A549 (cell line): ENCODE results near the gene CD82. TPM values are rescaled to one million over a fixed set of nuclear protein-coding genes. Genes with fewer than 3 reads are reported as not detected.

Source experiments
- ATAC-seq, 2 experiments: fragments of 200-7000 bp in 1 of 2; fragments of >200 bp in 1 of 2; cut with Nextera tagmentation in 1 of 2; cut with Tn5 transposase in 1 of 2; 3 replicates each; pipeline versions ENCODE4 v1.8.0 to v1.9.1; 2018 to 2020; ENCODE audit warnings: mild to moderate bottlenecking in 1 of 2, moderate library complexity in 1 of 2
- CTCF ChIA-PET: fragments of 300-600 bp; sonication (Branson Sonifier 250); formaldehyde crosslinking; extraction: SDS; loops from one replicate; lab custom pipeline; 2021; ENCODE audit warnings: antibody characterized with exemption, inconsistent platforms; lab: Yijun Ruan, JAX
- POLR2A ChIA-PET: fragments of 350-600 bp; formaldehyde crosslinking; extraction: SDS; loops from one replicate; lab custom pipeline; 2021; ENCODE audit warnings: antibody characterized with exemption, inconsistent platforms; lab: Yijun Ruan, JAX
- DNase-seq, 2 experiments: peaks; one replicate each; pipeline versions ENCODE4 v3.0.0 to v3.0.0-alpha.2; 2011 to 2016; ENCODE audit warnings: low read depth in 1 of 2, low spot score in 1 of 2
- FAIRE-seq: peaks from 2 replicates; lab custom pipeline; 2011; peaks lifted over from hg19 to GRCh38; lab: Jason Lieb, UNC
- H3K27ac ChIP-seq, 2 experiments: fragments of >200 bp; sonication (Bioruptor Twin); formaldehyde crosslinking; 3 replicates each; pipeline ENCODE4 v1.5.1; 2016 to 2017
- H3K4me1 ChIP-seq: fragments of >200 bp; sonication (Bioruptor Twin); formaldehyde crosslinking; 3 replicates; pipeline ENCODE4 v1.6.1; 2016
- H3K4me2 ChIP-seq: fragments of >200 bp; sonication (Bioruptor Twin); formaldehyde crosslinking; 3 replicates; pipeline ENCODE4 v1.6.1; 2016
- H3K4me3 ChIP-seq: fragments of >200 bp; sonication (Bioruptor Twin); formaldehyde crosslinking; 3 replicates; pipeline ENCODE4 v1.5.1; 2016
- H3K9me3 ChIP-seq: fragments of >200 bp; sonication (Bioruptor Twin); formaldehyde crosslinking; 3 replicates; pipeline ENCODE4 v1.6.1; 2016
- ATOH8 ChIP-seq: fragments of 250-450 bp; sonication (Bioruptor Pico); IDR thresholded peaks from 2 replicates; pipeline ENCODE4 v1.5.0; 2020; ENCODE audit warnings: low read depth, mild to moderate bottlenecking, moderate library complexity
- BCL3 ChIP-seq: fragments of >200 bp; sonication (Bioruptor Twin); formaldehyde crosslinking; IDR thresholded peaks from 3 replicates; pipeline ENCODE4 v1.6.1; 2016
- CTCF ChIP-seq: fragments of >200 bp; sonication (Bioruptor Twin); formaldehyde crosslinking; IDR thresholded peaks from 3 replicates; pipeline ENCODE4 v1.5.1; 2016
- EP300 ChIP-seq, 2 experiments: fragments of >200 bp; sonication (Bioruptor Twin); formaldehyde crosslinking; IDR thresholded peaks; 2 replicates in 1 of 2; 3 replicates in 1 of 2; pipeline ENCODE4 v1.6.1; 2016 to 2017
- ESRRA ChIP-seq: fragments of 150-350 bp; IDR thresholded peaks from 2 replicates; pipeline ENCODE4 v1.6.1; 2014; ENCODE audit warnings: mild to moderate bottlenecking, low read length, borderline replicate concordance
- HES2 ChIP-seq: fragments of >200 bp; sonication (Bioruptor Twin); formaldehyde crosslinking; IDR thresholded peaks from 2 replicates; pipeline ENCODE4 v1.6.1; 2016
- HOXA7 ChIP-seq: fragments of 250-450 bp; sonication (Bioruptor Pico); IDR thresholded peaks from 2 replicates; pipeline ENCODE4 v1.5.0; 2020; ENCODE audit warnings: mild to moderate bottlenecking, moderate library complexity
- JUN ChIP-seq, 2 experiments: fragments of >200 bp; sonication (Bioruptor Twin); formaldehyde crosslinking; IDR thresholded peaks; 2 replicates in 1 of 2; 3 replicates in 1 of 2; pipeline ENCODE4 v1.6.1; 2016 to 2017
- MAFK ChIP-seq: fragments of 450-650 bp; IDR thresholded peaks from 2 replicates; pipeline ENCODE4 v1.6.1; 2014; ENCODE audit not compliant: partially characterized antibody
- NR3C1 ChIP-seq: fragments of >200 bp; sonication (Bioruptor Twin); formaldehyde crosslinking; IDR thresholded peaks from 3 replicates; pipeline ENCODE4 v1.6.1; 2017
- PBX3 ChIP-seq: IDR thresholded peaks from 2 replicates; pipeline ENCODE4 v1.6.1; 2012
- POLR2A ChIP-seq: IDR thresholded peaks from 2 replicates; pipeline ENCODE4 v1.6.1; 2012; ENCODE audit warnings: mild to moderate bottlenecking, low read length
- POLR2AphosphoS2 ChIP-seq: conservative IDR thresholded peaks from 2 replicates; pipeline ENCODE4 v1.6.1; 2012; ENCODE audit warnings: low read length, improper control_type of control experiment, inconsistent platforms
- RCOR1 ChIP-seq: fragments of 150-350 bp; IDR thresholded peaks from 2 replicates; pipeline ENCODE4 v1.6.1; 2014; ENCODE audit warnings: antibody characterized with exemption, low read length, low read depth
- RFX5 ChIP-seq: fragments of 450-650 bp; IDR thresholded peaks from 2 replicates; pipeline ENCODE4 v1.7.1; 2014; ENCODE audit warnings: antibody characterized with exemption, mild to moderate bottlenecking, moderate library complexity
- RNF2 ChIP-seq: fragments of 200-600 bp; sonication (generic); IDR thresholded peaks from 2 replicates; pipeline ENCODE4 v1.6.1; 2016; ENCODE audit warnings: low read depth, mild to moderate bottlenecking, antibody characterized with exemption, moderate library complexity, borderline replicate concordance
- SREBF2 ChIP-seq: fragments of 450-650 bp; IDR thresholded peaks from 2 replicates; pipeline ENCODE4 v1.6.1; 2014; ENCODE audit warnings: mild to moderate bottlenecking, moderate library complexity
- TFCP2L1 ChIP-seq: fragments of 250-450 bp; sonication (Bioruptor Pico); IDR thresholded peaks from 2 replicates; pipeline ENCODE4 v1.5.0; 2021; ENCODE audit warnings: mild to moderate bottlenecking
- USF2 ChIP-seq: fragments of 450-650 bp; IDR thresholded peaks from 2 replicates; pipeline ENCODE4 v1.6.1; 2014; ENCODE audit warnings: antibody characterized with exemption
- ZC3H11A ChIP-seq: fragments of 450-650 bp; IDR thresholded peaks from 2 replicates; pipeline ENCODE4 v1.6.1; 2014; ENCODE audit warnings: antibody characterized with exemption, mild to moderate bottlenecking
- WGBS: methylation state at CpG from one replicate; pipeline ENCODE4 v1.1.6; 2017; ENCODE audit errors: missing lambda C conversion rate; 5-methylcytosine and 5-hydroxymethylcytosine counted together
- polyA minus RNA-seq: library from RNA; depleted of rRNA, polyadenylated mRNA; stranded (reverse); fragments of >200 nt; gene quantifications from 2 replicates; pipeline ENCODE4 v1.2.3, GENCODE V29; 2011; rRNA and poly(A)+ RNA removed
- polyA plus RNA-seq, 4 experiments: library from polyadenylated mRNA; depleted of rRNA in 3 of 4; stranded (reverse); fragments of >200 nt; fragmentation: RNase III in 1 of 4; extraction: RNeasy Plus Mini Kit Qiagen cat#74134 plus additional on column Dnase treatment in 1 of 4; gene quantifications; 2 replicates in 3 of 4; 3 replicates in 1 of 4; pipeline ENCODE4 v1.2.3, GENCODE V29; 2011 to 2017

Gene CD82
- polyA plus RNA-seq (2011; rRNA removed) (3.0 and 3.2 TPM in 2 replicates), polyA plus RNA-seq (2017; fragmentation: RNase III; extraction: RNeasy Plus Mini Kit Qiagen cat#74134 plus additional on column Dnase treatment) (2.8 to 3.8 TPM (median 3.4 TPM) in 3 replicates), polyA minus RNA-seq (3.8 and 3.9 TPM in 2 replicates)
- polyA plus RNA-seq (2012; cell fraction: cytosol; rRNA removed): 1.9 and 2.7 TPM in 2 replicates
- 3.0 and 3.6 TPM in 2 replicates for polyA plus RNA-seq (2012; cell fraction: nucleus; rRNA removed)

- Histone ChIP-seq H3K9me3 (no peaks in the 10 kb centered on the region), H3K4me1 (peaks cover 19% of the 10 kb centered on the region), H3K27ac (peak within 1 kb of the TSS; percentile 81 to 84), H3K4me3 (peak within 1 kb of the TSS; percentile 55), H3K4me2 (peak within 1 kb of the TSS; percentile 95)
- CTCF ChIA-PET: interaction anchor here (1.1 to 27.1 kb wide), 6 partner anchors 9 to 329 kb away, joined by 4 to 865 read pairs (median 4); no protein-coding TSS in a partner anchor
- 13% methylated on average over 11 of the region's 64 CpGs for WGBS
- DNase-seq: peak; percentile 95 to 96
- ATAC-seq: peak; percentile 88 to 97
- POLR2A ChIA-PET: interaction anchor here (0.6 to 1.5 kb wide), 9 partner anchors 9 to 48 kb away, joined by 3 to 8 read pairs (median 4); no protein-coding TSS in a partner anchor
- no peak for TF ChIP-seq ESRRA
- TF ChIP-seq POLR2A: peak; percentile 25
- FAIRE-seq: no peak
Observed at GRCh38 chr11:44565211-44565952, at the start of gene CD82. Gene CD82, plus strand, starts transcription at chr11:44565663. Its CDS starts 29,000 bp downstream, at chr11:44594663.

GRCh38 chr11:44516688-44517507, 48.6 kb upstream of the CD82 start:
- FAIRE-seq: no peak
- no peak overlapping the region for H3K27ac ChIP-seq
- no peak for ATAC-seq
- no peaks in the 10 kb centered on the region for H3K4me1 ChIP-seq
- no peaks in the 10 kb centered on the region for H3K9me3 ChIP-seq
- H3K4me2 ChIP-seq: no peak overlapping the region
- 33% methylated on average over 5 of the region's 5 CpGs for WGBS
- no peak overlapping the region for H3K4me3 ChIP-seq
- ChIA-PET CTCF (no interaction called here), POLR2A (no interaction called here)
- DNase-seq: no peak
- no peak for TF ChIP-seq HOXA7 (CRISPR knock-in tag)
- no peak for TF ChIP-seq ZC3H11A
- TF ChIP-seq EP300 (IDR thresholded peaks at IDR 0.05): no peak

GRCh38 chr11:44517541-44517940, 47.9 kb upstream of the CD82 start:
- ChIA-PET POLR2A (no interaction called here), CTCF (interaction anchor here (0.6 kb wide), 1 partner anchor 44 kb away, joined by 3 read pairs; no protein-coding TSS in a partner anchor)
- no peak overlapping the region for H3K4me2 ChIP-seq
- no peaks in the 10 kb centered on the region for H3K4me1 ChIP-seq
- ATAC-seq (no peak), FAIRE-seq (no peak), DNase-seq (no peak)
- 28% methylated on average over 2 of the region's 2 CpGs for WGBS
- H3K4me3 ChIP-seq: no peak overlapping the region
- H3K9me3 ChIP-seq: no peaks in the 10 kb centered on the region
- no peak overlapping the region for H3K27ac ChIP-seq
- TF ChIP-seq PBX3 (no peak), SREBF2 (no peak), HES2 (no peak), NR3C1 (no peak), USF2 (no peak), POLR2A (no peak)

- ChIA-PET CTCF (interaction anchor here (0.7 kb wide), 1 partner anchor 20 kb away, joined by 3 read pairs; no protein-coding TSS in a partner anchor), POLR2A (no interaction called here)
- Histone ChIP-seq H3K27ac (no peak overlapping the region), H3K4me2 (no peak overlapping the region), H3K4me1 (no peaks in the 10 kb centered on the region), H3K4me3 (no peak overlapping the region), H3K9me3 (no peaks in the 10 kb centered on the region)
- DNase-seq (no peak), FAIRE-seq (no peak), ATAC-seq (no peak)
- WGBS: 64% methylated on average over 3 of the region's 4 CpGs
- TF ChIP-seq MAFK: no peak
- TF ChIP-seq BCL3: no peak
- no peak for TF ChIP-seq POLR2AphosphoS2
- no peak for TF ChIP-seq ATOH8 (CRISPR knock-in tag)
- no peak for TF ChIP-seq JUN (IDR thresholded peaks at IDR 0.05)
- no peak for TF ChIP-seq RFX5
- no peak for TF ChIP-seq CTCF
- TF ChIP-seq RNF2: no peak
- TF ChIP-seq SREBF2: no peak
- TF ChIP-seq HOXA7 (CRISPR knock-in tag): no peak
- no peak for TF ChIP-seq TFCP2L1 (CRISPR knock-in tag)
- no peak for TF ChIP-seq RCOR1
- TF ChIP-seq EP300 (IDR thresholded peaks at IDR 0.05): no peak
Observed at GRCh38 chr11:44518968-44519550, 46.4 kb upstream of the CD82 start.
